Trophoblast cell (in vitro differentiated cells and primary cell): ENCODE measurements around the gene AP1S1.

Experiments used
- DNase-seq, 2 donors: peaks; one replicate each; pipeline ENCODE4 v3.0.0-alpha.2; 2016
- H2AFZ ChIP-seq: 2 replicates; pipeline ENCODE4 v1.6.1; 2013; ENCODE audit warnings: low read length, moderate library complexity, mild to moderate bottlenecking; ENCODE audit not compliant: insufficient read depth, poor library complexity
- H2AK5ac ChIP-seq: 2 replicates; pipeline ENCODE4 v1.6.1; 2013; ENCODE audit warnings: mild to moderate bottlenecking, low read length
- H2BK120ac ChIP-seq: 2 replicates; pipeline ENCODE4 v1.6.1; 2013; ENCODE audit warnings: low read length, mild to moderate bottlenecking, moderate library complexity; ENCODE audit not compliant: insufficient read depth, poor library complexity
- H2BK12ac ChIP-seq: 2 replicates; pipeline ENCODE4 v1.6.1; 2013; ENCODE audit warnings: mild to moderate bottlenecking, low read length, moderate library complexity
- H2BK5ac ChIP-seq: 2 replicates; pipeline ENCODE4 v1.6.1; 2013; ENCODE audit warnings: low read length, low read depth, moderate library complexity, mild to moderate bottlenecking; ENCODE audit not compliant: poor library complexity
- H3K14ac ChIP-seq: 2 replicates; pipeline ENCODE4 v1.6.1; 2013; ENCODE audit warnings: mild to moderate bottlenecking, low read length
- H3K18ac ChIP-seq: 2 replicates; pipeline ENCODE4 v1.6.1; 2013; ENCODE audit warnings: mild to moderate bottlenecking, low read length
- H3K23ac ChIP-seq: 2 replicates; pipeline ENCODE4 v1.6.1; 2013; ENCODE audit warnings: low read length
- H3K27ac ChIP-seq: 2 replicates; pipeline ENCODE4 v1.5.1; 2013; ENCODE audit warnings: low read depth, mild to moderate bottlenecking, inconsistent platforms, low read length, moderate library complexity
- H3K27me3 ChIP-seq: 2 replicates; pipeline ENCODE4 v1.6.1; 2013; ENCODE audit warnings: inconsistent platforms, mild to moderate bottlenecking, low read length, moderate library complexity; ENCODE audit not compliant: insufficient read depth
- H3K36me3 ChIP-seq, 2 experiments: 1 replicate in 1 of 2; 2 replicates in 1 of 2; pipeline ENCODE4 v1.6.1; 2013; ENCODE audit warnings: low read length in 2 of 2, mild to moderate bottlenecking in 2 of 2, moderate library complexity in 1 of 2; ENCODE audit not compliant: insufficient read depth in 2 of 2, control insufficient read depth in 1 of 2
- H3K4ac ChIP-seq: 2 replicates; pipeline ENCODE4 v1.6.1; 2013; ENCODE audit warnings: low read depth, mild to moderate bottlenecking, low read length, moderate library complexity
- H3K4me1 ChIP-seq, 2 experiments: 1 replicate in 1 of 2; 2 replicates in 1 of 2; pipeline ENCODE4 v1.6.1; 2013; ENCODE audit warnings: low read length in 2 of 2, mild to moderate bottlenecking in 2 of 2, moderate library complexity in 1 of 2; ENCODE audit not compliant: insufficient read depth in 2 of 2, control insufficient read depth in 1 of 2
- H3K4me2 ChIP-seq: 2 replicates; pipeline ENCODE4 v1.6.1; 2013; ENCODE audit warnings: inconsistent platforms, mild to moderate bottlenecking, low read length, moderate library complexity
- H3K4me3 ChIP-seq: 2 replicates; pipeline ENCODE4 v1.5.1; 2013; ENCODE audit warnings: mild to moderate bottlenecking, low read depth, low read length, inconsistent platforms
- H3K79me1 ChIP-seq: one replicate; pipeline ENCODE4 v1.6.1; 2013; ENCODE audit warnings: low read length
- H3K79me2 ChIP-seq: 2 replicates; pipeline ENCODE4 v1.6.1; 2013; ENCODE audit warnings: low read length, mild to moderate bottlenecking; ENCODE audit not compliant: control insufficient read depth, insufficient read depth, poor library complexity
- H3K9ac ChIP-seq: 2 replicates; pipeline ENCODE4 v1.6.1; 2013; ENCODE audit warnings: mild to moderate bottlenecking, low read length
- H3K9me3 ChIP-seq: 2 replicates; pipeline ENCODE4 v1.6.1; 2013; ENCODE audit warnings: low read depth, mild to moderate bottlenecking, control low read depth, inconsistent platforms, low read length; ENCODE audit not compliant: insufficient read depth
- H4K12ac ChIP-seq: 2 replicates; pipeline ENCODE4 v1.6.1; 2013; ENCODE audit warnings: low read depth, mild to moderate bottlenecking, low read length, moderate library complexity
- H4K8ac ChIP-seq: 2 replicates; pipeline ENCODE4 v1.6.1; 2013; ENCODE audit warnings: low read depth, mild to moderate bottlenecking, low read length, moderate library complexity
- H4K91ac ChIP-seq: one replicate; pipeline ENCODE4 v1.6.1; 2013; ENCODE audit warnings: low read depth, mild to moderate bottlenecking, low read length, moderate library complexity
- WGBS: extraction: QIAGEN DNeasy Blood & Tissue Kit; methylation state at CpG from one replicate; pipeline ENCODE4 v1.1.7; 2013; ENCODE audit warnings: missing lambda C conversion rate; ENCODE audit not compliant: insufficient read length, insufficient coverage; ENCODE audit errors: extremely low coverage; 5-methylcytosine and 5-hydroxymethylcytosine counted together

AP1S1 gene

DNA sequence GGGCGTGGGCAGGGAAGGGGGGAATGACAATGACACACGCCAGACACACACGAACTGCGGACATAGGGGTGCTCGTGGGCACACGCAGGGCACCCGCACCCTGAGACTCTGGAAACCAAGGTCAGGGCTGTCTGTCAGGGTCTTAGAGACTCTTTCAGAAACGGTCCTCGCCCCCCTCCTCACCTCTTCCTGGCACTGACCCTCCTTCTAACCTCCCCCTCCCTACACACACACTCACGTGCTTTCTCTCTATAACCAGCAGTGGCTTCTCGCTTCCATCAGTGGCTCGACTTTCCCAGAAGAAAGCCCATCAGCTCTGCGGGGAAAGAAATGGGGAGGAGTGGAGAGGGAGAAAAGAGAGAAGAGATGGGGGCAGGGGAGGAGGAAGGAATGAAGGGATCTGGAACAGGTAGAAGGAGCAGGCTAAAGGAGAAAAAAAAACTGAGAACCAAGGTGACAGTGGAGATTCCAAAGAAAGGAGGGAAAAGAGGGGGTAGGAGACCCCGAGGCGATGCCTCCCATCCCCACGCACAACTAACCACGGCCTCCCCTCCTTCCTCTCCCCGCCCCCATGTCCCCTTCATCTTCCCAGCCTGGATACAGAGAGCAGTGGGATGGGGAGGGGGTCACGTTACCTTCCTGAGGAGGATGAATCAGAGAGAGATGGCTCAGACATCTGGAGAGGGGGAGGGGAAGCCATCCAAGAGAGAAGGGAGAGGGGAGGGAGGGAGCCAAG is 12.8 kb downstream of the AP1S1 start:
- Histone ChIP-seq H3K4me3 (no peak overlapping the region), H3K79me1 (peaks cover 8% of the 10 kb centered on the region), H3K9ac (no peak overlapping the region), H3K79me2 (no peaks in the 10 kb centered on the region), H4K8ac (no peak overlapping the region), H3K9me3 (no peaks in the 10 kb centered on the region), H3K27me3 (peaks cover 31% of the 10 kb centered on the region), H3K27ac (no peak overlapping the region), H3K18ac (no peak overlapping the region), H2AK5ac (no peak overlapping the region), H2BK120ac (no peak overlapping the region), H3K4ac (no peak overlapping the region), H3K36me3 (no peaks in the 10 kb centered on the region), H2BK5ac (no peak overlapping the region), H3K14ac (no peak overlapping the region), H2AFZ (no peak overlapping the region), H3K4me2 (peak overlapping the region; percentile 37), H4K12ac (no peak overlapping the region), H2BK12ac (no peak overlapping the region), H4K91ac (no peak overlapping the region), H3K4me1 (peaks cover 46 to 59% of the 10 kb centered on the region in 2 experiments), H3K23ac (no peak overlapping the region)
- no CpG with 5 or more reads among the region's 19 CpGs for WGBS
- DNase-seq = no peak

DNA sequence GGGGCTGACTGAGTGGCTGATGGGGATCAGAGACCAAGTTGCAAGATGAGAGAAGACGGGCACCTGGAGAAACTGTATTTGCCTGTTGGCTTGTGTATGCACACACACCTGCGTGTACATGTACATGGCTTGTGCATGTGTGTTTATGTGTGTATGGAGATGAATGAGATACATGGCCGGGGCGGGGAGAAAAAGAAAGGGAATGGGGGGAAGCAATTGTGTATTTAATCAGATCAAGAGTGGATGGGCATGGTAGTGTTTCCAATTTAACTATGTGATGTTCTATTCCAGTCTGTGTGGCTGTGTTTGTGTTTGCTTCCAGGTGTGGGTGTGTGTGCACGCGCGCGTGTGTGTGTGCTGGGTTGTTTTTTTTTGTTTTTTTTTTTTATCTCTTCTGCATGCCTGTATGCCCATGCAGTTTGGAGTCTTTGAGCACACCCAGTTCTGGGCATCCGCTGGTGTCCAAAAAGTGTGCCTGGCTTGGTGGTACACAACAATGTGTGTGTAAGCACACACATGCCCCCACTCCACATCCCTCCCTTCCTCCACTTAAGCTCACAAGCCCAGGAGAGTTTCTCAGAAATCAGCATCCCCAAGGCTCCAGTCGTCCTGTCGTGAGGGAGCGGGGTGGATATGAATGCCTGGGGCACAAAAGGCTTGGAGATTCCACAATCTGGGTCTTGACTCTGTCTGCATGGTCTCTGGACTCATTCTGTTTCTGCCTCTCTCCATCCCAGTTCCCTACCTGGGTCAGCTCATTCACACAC is 13.6 kb downstream of the AP1S1 start:
- H3K9ac ChIP-seq = no peak overlapping the region
- no peak overlapping the region for H3K23ac ChIP-seq
- no peaks in the 10 kb centered on the region for H3K79me2 ChIP-seq
- H3K4me3 ChIP-seq = no peak overlapping the region
- no peak overlapping the region for H2BK5ac ChIP-seq
- H3K18ac ChIP-seq = no peak overlapping the region
- no peaks in the 10 kb centered on the region for H3K36me3 ChIP-seq
- no peak overlapping the region for H2BK12ac ChIP-seq
- no peak overlapping the region for H4K91ac ChIP-seq
- H4K12ac ChIP-seq = no peak overlapping the region
- no CpG with 5 or more reads among the region's 12 CpGs for WGBS
- peaks cover 2% of the 10 kb centered on the region for H3K79me1 ChIP-seq
- no peak overlapping the region for H3K27ac ChIP-seq
- no peak for DNase-seq
- H3K9me3 ChIP-seq = peaks cover 4% of the 10 kb centered on the region
- H3K4me2 ChIP-seq = no peak overlapping the region
- H3K4ac ChIP-seq = no peak overlapping the region
- H2AFZ ChIP-seq = no peak overlapping the region
- no peak overlapping the region for H2BK120ac ChIP-seq
- peaks cover 43 to 57% of the 10 kb centered on the region in 2 experiments for H3K4me1 ChIP-seq
- no peak overlapping the region for H4K8ac ChIP-seq
- H3K14ac ChIP-seq = no peak overlapping the region
- no peak overlapping the region for H2AK5ac ChIP-seq
- peaks cover 39% of the 10 kb centered on the region for H3K27me3 ChIP-seq

DNA sequence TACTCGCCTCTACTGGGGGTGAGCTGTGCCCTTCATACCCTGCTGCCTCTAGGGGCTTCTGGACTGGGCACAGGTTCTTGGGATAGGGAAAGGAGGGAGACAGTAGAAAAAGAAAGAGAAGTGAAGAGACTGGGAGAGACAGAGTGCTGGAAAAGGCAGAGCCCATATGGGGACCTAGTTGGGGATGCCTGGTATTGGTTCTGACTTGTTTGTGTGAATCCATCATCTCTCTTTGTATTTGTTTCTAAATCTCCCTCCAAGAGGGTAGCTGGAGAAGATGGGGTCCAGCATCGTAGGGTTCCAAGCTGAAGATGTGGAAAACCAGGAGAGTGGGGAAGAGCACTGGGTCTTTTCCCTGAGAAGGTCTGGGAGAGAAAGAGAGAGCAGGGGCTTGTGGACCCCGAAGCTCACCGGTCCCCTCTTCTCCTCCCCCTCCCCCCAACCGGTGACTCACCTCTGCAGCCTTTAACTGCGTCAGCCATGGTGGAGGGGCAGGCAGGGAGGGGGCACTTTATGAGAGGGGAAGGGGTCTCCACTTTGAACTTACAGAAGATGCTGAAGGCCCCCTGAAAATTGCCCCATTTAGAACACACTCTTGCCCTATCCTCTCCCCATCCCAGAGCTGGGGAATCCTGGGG is 14.3 kb downstream of the AP1S1 start:
- no peaks in the 10 kb centered on the region for H3K79me2 ChIP-seq
- no CpG with 5 or more reads among the region's 6 CpGs for WGBS
- H2BK120ac ChIP-seq = no peak overlapping the region
- peaks cover 4% of the 10 kb centered on the region for H3K9me3 ChIP-seq
- H3K9ac ChIP-seq = no peak overlapping the region
- H3K4me3 ChIP-seq = no peak overlapping the region
- no peak overlapping the region for H2BK5ac ChIP-seq
- no peaks in the 10 kb centered on the region for H3K36me3 ChIP-seq
- no peak overlapping the region for H3K4me2 ChIP-seq
- H4K91ac ChIP-seq = no peak overlapping the region
- H3K14ac ChIP-seq = no peak overlapping the region
- no peak overlapping the region for H3K4ac ChIP-seq
- H2BK12ac ChIP-seq = no peak overlapping the region
- no peak overlapping the region for H4K12ac ChIP-seq
- peaks cover 42 to 52% of the 10 kb centered on the region in 2 experiments for H3K4me1 ChIP-seq
- no peak overlapping the region for H3K23ac ChIP-seq
- no peak for DNase-seq
- H4K8ac ChIP-seq = no peak overlapping the region
- H3K27me3 ChIP-seq = peaks cover 46% of the 10 kb centered on the region
- no peak overlapping the region for H3K18ac ChIP-seq
- H2AK5ac ChIP-seq = no peak overlapping the region
- H3K27ac ChIP-seq = no peak overlapping the region
- no peak overlapping the region for H2AFZ ChIP-seq
- H3K79me1 ChIP-seq = no peaks in the 10 kb centered on the region

GRCh38 chr7:101169110-101169837 is 15.0 kb downstream of the AP1S1 start:
- no peak overlapping the region for H2BK5ac ChIP-seq
- H4K8ac ChIP-seq = no peak overlapping the region
- H4K12ac ChIP-seq = no peak overlapping the region
- no peak for DNase-seq
- H3K4me1 ChIP-seq = peaks cover 35 to 45% of the 10 kb centered on the region in 2 experiments
- H3K23ac ChIP-seq = no peak overlapping the region
- no peak overlapping the region for H3K4ac ChIP-seq
- no peak overlapping the region for H3K18ac ChIP-seq
- H3K27me3 ChIP-seq = peaks cover 53% of the 10 kb centered on the region
- H3K9me3 ChIP-seq = peaks cover 9% of the 10 kb centered on the region
- no CpG with 5 or more reads among the region's 18 CpGs for WGBS
- no peaks in the 10 kb centered on the region for H3K79me2 ChIP-seq
- H2AK5ac ChIP-seq = no peak overlapping the region
- peak overlapping the region; percentile 15 for H3K4me2 ChIP-seq
- no peak overlapping the region for H3K27ac ChIP-seq
- H4K91ac ChIP-seq = no peak overlapping the region
- H2BK120ac ChIP-seq = no peak overlapping the region
- H3K36me3 ChIP-seq = no peaks in the 10 kb centered on the region
- H3K14ac ChIP-seq = no peak overlapping the region
- no peak overlapping the region for H3K9ac ChIP-seq
- no peak overlapping the region for H2AFZ ChIP-seq
- no peak overlapping the region for H3K4me3 ChIP-seq
- no peaks in the 10 kb centered on the region for H3K79me1 ChIP-seq
- H2BK12ac ChIP-seq = no peak overlapping the region
